Measurements from ENCODE around the gene SETBP1. TPM values are rescaled to one million over a fixed set of nuclear protein-coding genes. Genes with fewer than 3 reads are reported as not detected.

Gene SETBP1
- total and polyA plus RNA-seq, 9 of the 15 experiments (the other 6 are each of a cell fraction or from before 2014, with no cell fraction given): under 0.01 to 0.13 (median 0.04) TPM

DNA sequence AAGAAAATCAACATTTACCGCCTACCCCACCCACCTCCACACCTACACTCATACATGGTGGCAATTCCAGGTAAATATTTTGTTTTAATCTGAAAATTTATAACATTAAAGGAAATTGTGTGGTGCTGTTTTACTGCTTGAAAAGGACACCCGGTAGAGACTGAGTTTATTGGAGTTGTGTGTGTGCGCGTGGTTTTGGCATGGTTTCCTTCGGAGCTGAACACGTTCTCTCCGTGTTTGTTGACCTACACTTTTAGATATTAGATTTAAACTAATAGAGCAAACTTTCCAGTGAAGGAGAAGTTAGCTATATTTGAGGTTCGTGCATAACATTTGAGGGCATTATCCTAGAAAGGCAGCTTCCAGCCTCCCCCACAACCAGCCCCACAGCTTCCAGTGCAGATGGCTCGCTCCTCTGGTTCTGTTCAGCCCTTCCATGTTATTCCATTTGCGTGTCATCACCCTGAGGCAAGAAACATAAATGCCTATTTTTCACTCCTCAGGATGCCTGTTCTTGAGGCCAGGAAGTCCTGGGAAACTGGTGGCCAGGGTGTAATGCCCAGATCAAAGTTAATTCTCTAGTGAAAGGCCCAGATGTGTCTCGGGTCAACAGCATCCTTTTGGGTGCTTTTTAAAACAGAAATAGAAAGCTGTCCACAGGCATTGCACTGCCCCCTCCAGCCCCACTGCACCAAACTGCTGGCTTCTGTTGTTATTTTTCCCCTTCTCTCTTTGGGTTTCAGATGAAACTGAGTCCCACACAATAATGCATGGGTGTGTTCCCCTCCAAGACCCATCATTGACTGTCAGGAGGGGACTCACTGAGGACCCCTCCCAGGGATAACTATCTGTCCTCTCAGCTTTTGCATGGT, 190.2 kb downstream of the SETBP1 start (continued):
- TF ChIP-seq, protein P1, sequence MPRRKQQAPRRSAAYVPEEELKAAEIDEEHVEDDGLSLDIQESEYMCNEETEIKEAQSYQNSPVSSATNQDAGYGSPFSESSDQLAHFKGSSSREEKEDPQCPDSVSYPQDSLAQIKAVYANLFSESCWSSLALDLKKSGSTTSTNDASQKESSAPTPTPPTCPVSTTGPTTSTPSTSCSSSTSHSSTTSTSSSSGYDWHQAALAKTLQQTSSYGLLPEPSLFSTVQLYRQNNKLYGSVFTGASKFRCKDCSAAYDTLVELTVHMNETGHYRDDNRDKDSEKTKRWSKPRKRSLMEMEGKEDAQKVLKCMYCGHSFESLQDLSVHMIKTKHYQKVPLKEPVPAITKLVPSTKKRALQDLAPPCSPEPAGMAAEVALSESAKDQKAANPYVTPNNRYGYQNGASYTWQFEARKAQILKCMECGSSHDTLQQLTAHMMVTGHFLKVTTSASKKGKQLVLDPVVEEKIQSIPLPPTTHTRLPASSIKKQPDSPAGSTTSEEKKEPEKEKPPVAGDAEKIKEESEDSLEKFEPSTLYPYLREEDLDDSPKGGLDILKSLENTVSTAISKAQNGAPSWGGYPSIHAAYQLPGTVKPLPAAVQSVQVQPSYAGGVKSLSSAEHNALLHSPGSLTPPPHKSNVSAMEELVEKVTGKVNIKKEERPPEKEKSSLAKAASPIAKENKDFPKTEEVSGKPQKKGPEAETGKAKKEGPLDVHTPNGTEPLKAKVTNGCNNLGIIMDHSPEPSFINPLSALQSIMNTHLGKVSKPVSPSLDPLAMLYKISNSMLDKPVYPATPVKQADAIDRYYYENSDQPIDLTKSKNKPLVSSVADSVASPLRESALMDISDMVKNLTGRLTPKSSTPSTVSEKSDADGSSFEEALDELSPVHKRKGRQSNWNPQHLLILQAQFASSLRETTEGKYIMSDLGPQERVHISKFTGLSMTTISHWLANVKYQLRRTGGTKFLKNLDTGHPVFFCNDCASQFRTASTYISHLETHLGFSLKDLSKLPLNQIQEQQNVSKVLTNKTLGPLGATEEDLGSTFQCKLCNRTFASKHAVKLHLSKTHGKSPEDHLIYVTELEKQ (CRISPR knock-in tag; IDR thresholded peaks at IDR 0.05): no peak
- no peak for TF ChIP-seq SIRT6 (IDR thresholded peaks at IDR 0.05; ENCODE audit: low read depth, low read length)
- no peak for TF ChIP-seq MCM3 (IDR thresholded peaks at IDR 0.05)
- TF ChIP-seq, protein P2, sequence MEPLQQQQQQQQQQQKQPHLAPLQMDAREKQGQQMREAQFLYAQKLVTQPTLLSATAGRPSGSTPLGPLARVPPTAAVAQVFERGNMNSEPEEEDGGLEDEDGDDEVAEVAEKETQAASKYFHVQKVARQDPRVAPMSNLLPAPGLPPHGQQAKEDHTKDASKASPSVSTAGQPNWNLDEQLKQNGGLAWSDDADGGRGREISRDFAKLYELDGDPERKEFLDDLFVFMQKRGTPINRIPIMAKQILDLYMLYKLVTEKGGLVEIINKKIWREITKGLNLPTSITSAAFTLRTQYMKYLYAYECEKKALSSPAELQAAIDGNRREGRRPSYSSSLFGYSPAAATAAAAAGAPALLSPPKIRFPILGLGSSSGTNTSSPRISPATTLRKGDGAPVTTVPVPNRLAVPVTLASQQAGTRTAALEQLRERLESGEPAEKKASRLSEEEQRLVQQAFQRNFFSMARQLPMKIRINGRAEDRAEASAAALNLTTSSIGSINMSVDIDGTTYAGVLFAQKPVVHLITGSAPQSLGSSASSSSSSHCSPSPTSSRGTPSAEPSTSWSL (CRISPR knock-in tag; IDR thresholded peaks at IDR 0.05; ENCODE audit: borderline replicate concordance): no peak
- no peak for TF ChIP-seq TAF15 (IDR thresholded peaks at IDR 0.05; ENCODE audit: low read depth, low read length)
- no peak for TF ChIP-seq ZNF584 (CRISPR knock-in tag; IDR thresholded peaks at IDR 0.05; ENCODE audit: low read depth)
- TF ChIP-seq ZNF507 (tag; conservative IDR thresholded peaks at IDR 0.05): no peak
- no peak for TF ChIP-seq ZNF184 (CRISPR knock-in tag; IDR thresholded peaks at IDR 0.05)
